Measurements from ENCODE around the gene ITCH. TPM values are rescaled to one million over a fixed set of nuclear protein-coding genes. Genes with fewer than 3 reads are reported as not detected.

ITCH gene
- total RNA-seq, 1 experiment from 2014 or later, result 78.8 TPM

- RAD21 ChIA-PET (ENCODE audit: low non-redundant PET in 1 of 2, low total read pairs in 2 of 2, uncharacterized antibody in 2 of 2, unreplicated experiment in 2 of 2), result no interaction called here
- H3K4me3 ChIP-seq (replicated peaks in 1 of 2; ENCODE audit: low read depth in 1 of 2, low read length in 2 of 2), result no peak overlapping the region
- H2AFZ ChIP-seq (ENCODE audit: low read depth, low read length, poor library complexity, severe bottlenecking), result no peak overlapping the region
- H3K4me1 ChIP-seq (ENCODE audit: control insufficient read depth in 1 of 2, insufficient read depth in 2 of 2, low read length in 2 of 2), result peaks cover 30 to 44% of the 10 kb centered on the region in 2 experiments
- BruUV-seq (replicated peaks), result no TSS peak
- H3K9me2 ChIP-seq (ENCODE audit: insufficient read depth), result no peaks in the 10 kb centered on the region
- H3K9me3 ChIP-seq (ENCODE audit: control insufficient read depth in 1 of 2, insufficient read depth in 1 of 2, low read depth in 1 of 2, low read length in 2 of 2), result no peaks in the 10 kb centered on the region
- POLR2A ChIA-PET, result no interaction called here
- DNase-seq (ENCODE audit: low read depth, low spot score) (no peak), ATAC-seq (no peak)
- H3K79me2 ChIP-seq (ENCODE audit: insufficient read depth, low read length), result peaks cover 69% of the 10 kb centered on the region
- no peak overlapping the region for H3K27ac ChIP-seq (ENCODE audit: low read depth, low read length)
- peaks cover 11 to 21% of the 10 kb centered on the region in 2 experiments for H3K36me3 ChIP-seq (ENCODE audit: control insufficient read depth in 1 of 2, insufficient read depth in 2 of 2, low read length in 2 of 2)
- H3K4me2 ChIP-seq (ENCODE audit: low read length), result no peak overlapping the region
- H3K9ac ChIP-seq (ENCODE audit: low read length), result no peak overlapping the region
- TF ChIP-seq SRF (IDR thresholded peaks at IDR 0.05; ENCODE audit: low read depth) (no peak), ELF1 (IDR thresholded peaks at IDR 0.05; ENCODE audit: borderline replicate concordance, low read depth) (no peak), REST (IDR thresholded peaks at IDR 0.05; ENCODE audit: low read depth) (no peak), ZBTB33 (IDR thresholded peaks at IDR 0.05; ENCODE audit: extremely low read depth, insufficient replicate concordance, low read length) (no peak), POLR2AphosphoS5 (IDR thresholded peaks at IDR 0.05; ENCODE audit: low read depth, low read length) (no peak), JUND (IDR thresholded peaks at IDR 0.05) (no peak), POLR2A (IDR thresholded peaks at IDR 0.05; ENCODE audit: borderline replicate concordance, extremely low read depth, insufficient read depth, insufficient read length) (no peak), SIN3A (IDR thresholded peaks at IDR 0.05; ENCODE audit: low read depth) (no peak), ATF3 (IDR thresholded peaks at IDR 0.05) (no peak), CBX3 (IDR thresholded peaks at IDR 0.05; ENCODE audit: low read depth) (no peak), RAD21 (IDR thresholded peaks at IDR 0.05; ENCODE audit: low read depth) (no peak), EZH2 (IDR thresholded peaks at IDR 0.05) (no peak), EGR1 (IDR thresholded peaks at IDR 0.05; ENCODE audit: low read depth) (no peak), MAX (IDR thresholded peaks at IDR 0.05) (no peak), YY1 (IDR thresholded peaks at IDR 0.05; ENCODE audit: extremely low read depth, insufficient replicate concordance, low read depth, low read length) (no peak), CEBPB (IDR thresholded peaks at IDR 0.05; ENCODE audit: low read depth) (no peak), EZH2phosphoT487 (IDR thresholded peaks at IDR 0.05; ENCODE audit: borderline replicate concordance) (no peak), ZNF274 (IDR thresholded peaks at IDR 0.05; ENCODE audit: low read depth, low read length) (no peak), CTCF (IDR thresholded peaks at IDR 0.05 in 2 of 3, conservative IDR thresholded peaks at IDR 0.05 in 1 of 3; ENCODE audit: borderline replicate concordance in 1 of 3, insufficient read depth in 1 of 3, low read depth in 2 of 3, low read length in 2 of 3) (no peak)
- intact Hi-C loops (cut with micrococcal nuclease), result no loop called here
- no peaks in the 10 kb centered on the region; the same call in 1 of the 2 replicates for H4K20me1 ChIP-seq (ENCODE audit: insufficient read depth)
- CTCF ChIA-PET, result interaction anchor here (1.9 to 6.0 kb wide), 2 partner anchors 8 to 211 kb away, joined by 9 to 127 read pairs; partner anchors contain the start of gene DYNLRB1
- no peaks in the 10 kb centered on the region for H3K27me3 ChIP-seq (ENCODE audit: insufficient read depth, low read length)
Observed at GRCh38 chr20:34524426-34524825, 161.4 kb downstream of the ITCH start.
